ENCODE measurements around the gene DBNL. TPM values are rescaled to one million over a fixed set of nuclear protein-coding genes. Genes with fewer than 3 reads are reported as not detected.

DBNL gene
- total and polyA plus RNA-seq, 2 of the 13 experiments (the other 11 are each of a cell fraction or from before 2014, with no cell fraction given), result 20.8 to 35.1 TPM

DNA sequence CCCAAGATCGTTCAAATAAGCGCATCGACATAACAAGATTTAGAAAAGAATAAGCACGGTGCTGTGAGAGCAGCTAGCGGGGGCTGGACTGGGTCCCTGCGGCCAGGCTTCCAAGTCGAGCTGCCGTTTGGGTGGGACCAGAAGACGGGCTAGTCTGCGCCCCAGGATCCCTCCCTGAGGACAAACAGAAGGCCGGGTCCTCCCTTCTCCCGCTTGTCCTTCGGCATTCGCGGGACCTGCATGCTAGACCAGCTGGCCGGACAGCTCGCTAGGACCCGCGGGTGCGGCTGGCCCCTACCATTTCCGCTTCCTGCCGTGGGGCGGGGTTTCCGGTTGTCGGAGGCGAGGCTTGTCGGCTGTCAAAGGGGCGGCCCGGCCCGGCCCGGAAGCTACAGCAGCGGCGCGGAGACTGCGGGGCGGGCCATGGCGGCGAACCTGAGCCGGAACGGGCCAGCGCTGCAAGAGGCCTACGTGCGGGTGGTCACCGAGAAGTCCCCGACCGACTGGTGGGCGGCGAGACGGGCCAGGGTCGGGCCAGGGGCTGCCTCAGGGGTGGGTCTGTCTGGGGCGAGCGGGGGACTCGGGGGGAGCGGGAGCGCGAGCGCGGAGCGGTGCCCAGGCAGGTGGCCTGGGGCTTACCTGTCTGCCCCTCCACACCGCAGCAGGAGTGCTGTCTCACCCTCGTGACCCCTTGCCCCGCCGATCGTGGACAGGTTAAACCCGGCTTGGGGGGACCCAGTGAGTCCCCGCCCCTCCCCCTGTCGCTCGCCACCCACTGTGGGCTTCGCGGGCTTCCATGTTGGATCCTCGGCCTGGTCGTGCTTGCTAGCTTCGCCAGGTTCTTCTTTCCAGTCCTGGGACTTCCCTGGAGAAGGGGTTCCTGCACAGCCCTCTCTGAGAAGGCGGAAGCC is at the start of gene DBNL (continued):
- TF ChIP-seq, protein P1, sequence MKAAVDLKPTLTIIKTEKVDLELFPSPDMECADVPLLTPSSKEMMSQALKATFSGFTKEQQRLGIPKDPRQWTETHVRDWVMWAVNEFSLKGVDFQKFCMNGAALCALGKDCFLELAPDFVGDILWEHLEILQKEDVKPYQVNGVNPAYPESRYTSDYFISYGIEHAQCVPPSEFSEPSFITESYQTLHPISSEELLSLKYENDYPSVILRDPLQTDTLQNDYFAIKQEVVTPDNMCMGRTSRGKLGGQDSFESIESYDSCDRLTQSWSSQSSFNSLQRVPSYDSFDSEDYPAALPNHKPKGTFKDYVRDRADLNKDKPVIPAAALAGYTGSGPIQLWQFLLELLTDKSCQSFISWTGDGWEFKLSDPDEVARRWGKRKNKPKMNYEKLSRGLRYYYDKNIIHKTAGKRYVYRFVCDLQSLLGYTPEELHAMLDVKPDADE (CRISPR knock-in tag; IDR thresholded peaks at IDR 0.05), result 0 out of 2 replicates have a peak, but pooled peaks have one; percentile 88
- TF ChIP-seq ZNF761 (CRISPR knock-in tag; conservative IDR thresholded peaks at IDR 0.05) (no peak), ZNF562 (CRISPR knock-in tag; IDR thresholded peaks at IDR 0.05; ENCODE audit: borderline replicate concordance) (no peak), ZNF20 (CRISPR knock-in tag; IDR thresholded peaks at IDR 0.05) (no peak), EEA1 (CRISPR knock-in tag; IDR thresholded peaks at IDR 0.05; ENCODE audit: borderline replicate concordance) (peak; percentile 25; the same call in 1 of the 2 replicates), BORCS8-MEF2B (CRISPR knock-in tag; IDR thresholded peaks at IDR 0.05) (peak; percentile 63; the same call in 1 of the 2 replicates), GTF2F1 (IDR thresholded peaks at IDR 0.05; ENCODE audit: low read length) (no peak), ZNF557 (CRISPR knock-in tag; IDR thresholded peaks at IDR 0.05) (no peak), GABPB1 (CRISPR knock-in tag; IDR thresholded peaks at IDR 0.05) (peak; percentile 98), ZBTB8A (CRISPR knock-in tag; IDR thresholded peaks at IDR 0.05; ENCODE audit: borderline replicate concordance, low read depth) (no peak), ZNF747 (CRISPR knock-in tag; IDR thresholded peaks at IDR 0.05; ENCODE audit: borderline replicate concordance) (peak; percentile 39; the same call in 1 of the 2 replicates), SPEN (CRISPR knock-in tag; IDR thresholded peaks at IDR 0.05; ENCODE audit: low read depth) (peak; percentile 85), FLYWCH1 (CRISPR knock-in tag; IDR thresholded peaks at IDR 0.05) (no peak)
- TF ChIP-seq, protein P2, sequence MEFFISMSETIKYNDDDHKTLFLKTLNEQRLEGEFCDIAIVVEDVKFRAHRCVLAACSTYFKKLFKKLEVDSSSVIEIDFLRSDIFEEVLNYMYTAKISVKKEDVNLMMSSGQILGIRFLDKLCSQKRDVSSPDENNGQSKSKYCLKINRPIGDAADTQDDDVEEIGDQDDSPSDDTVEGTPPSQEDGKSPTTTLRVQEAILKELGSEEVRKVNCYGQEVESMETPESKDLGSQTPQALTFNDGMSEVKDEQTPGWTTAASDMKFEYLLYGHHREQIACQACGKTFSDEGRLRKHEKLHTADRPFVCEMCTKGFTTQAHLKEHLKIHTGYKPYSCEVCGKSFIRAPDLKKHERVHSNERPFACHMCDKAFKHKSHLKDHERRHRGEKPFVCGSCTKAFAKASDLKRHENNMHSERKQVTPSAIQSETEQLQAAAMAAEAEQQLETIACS (CRISPR knock-in tag; IDR thresholded peaks at IDR 0.05), result no peak
- TF ChIP-seq, protein P3, sequence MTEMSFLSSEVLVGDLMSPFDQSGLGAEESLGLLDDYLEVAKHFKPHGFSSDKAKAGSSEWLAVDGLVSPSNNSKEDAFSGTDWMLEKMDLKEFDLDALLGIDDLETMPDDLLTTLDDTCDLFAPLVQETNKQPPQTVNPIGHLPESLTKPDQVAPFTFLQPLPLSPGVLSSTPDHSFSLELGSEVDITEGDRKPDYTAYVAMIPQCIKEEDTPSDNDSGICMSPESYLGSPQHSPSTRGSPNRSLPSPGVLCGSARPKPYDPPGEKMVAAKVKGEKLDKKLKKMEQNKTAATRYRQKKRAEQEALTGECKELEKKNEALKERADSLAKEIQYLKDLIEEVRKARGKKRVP (CRISPR knock-in tag; IDR thresholded peaks at IDR 0.05), result 0 out of 4 replicates have a peak, but pooled peaks of 1 of the 2 experiments have one; percentile 31
- TF ChIP-seq, protein P4, sequence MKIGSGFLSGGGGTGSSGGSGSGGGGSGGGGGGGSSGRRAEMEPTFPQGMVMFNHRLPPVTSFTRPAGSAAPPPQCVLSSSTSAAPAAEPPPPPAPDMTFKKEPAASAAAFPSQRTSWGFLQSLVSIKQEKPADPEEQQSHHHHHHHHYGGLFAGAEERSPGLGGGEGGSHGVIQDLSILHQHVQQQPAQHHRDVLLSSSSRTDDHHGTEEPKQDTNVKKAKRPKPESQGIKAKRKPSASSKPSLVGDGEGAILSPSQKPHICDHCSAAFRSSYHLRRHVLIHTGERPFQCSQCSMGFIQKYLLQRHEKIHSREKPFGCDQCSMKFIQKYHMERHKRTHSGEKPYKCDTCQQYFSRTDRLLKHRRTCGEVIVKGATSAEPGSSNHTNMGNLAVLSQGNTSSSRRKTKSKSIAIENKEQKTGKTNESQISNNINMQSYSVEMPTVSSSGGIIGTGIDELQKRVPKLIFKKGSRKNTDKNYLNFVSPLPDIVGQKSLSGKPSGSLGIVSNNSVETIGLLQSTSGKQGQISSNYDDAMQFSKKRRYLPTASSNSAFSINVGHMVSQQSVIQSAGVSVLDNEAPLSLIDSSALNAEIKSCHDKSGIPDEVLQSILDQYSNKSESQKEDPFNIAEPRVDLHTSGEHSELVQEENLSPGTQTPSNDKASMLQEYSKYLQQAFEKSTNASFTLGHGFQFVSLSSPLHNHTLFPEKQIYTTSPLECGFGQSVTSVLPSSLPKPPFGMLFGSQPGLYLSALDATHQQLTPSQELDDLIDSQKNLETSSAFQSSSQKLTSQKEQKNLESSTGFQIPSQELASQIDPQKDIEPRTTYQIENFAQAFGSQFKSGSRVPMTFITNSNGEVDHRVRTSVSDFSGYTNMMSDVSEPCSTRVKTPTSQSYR (CRISPR knock-in tag; IDR thresholded peaks at IDR 0.05; ENCODE audit: borderline replicate concordance), result no peak
- TF ChIP-seq, protein P5, sequence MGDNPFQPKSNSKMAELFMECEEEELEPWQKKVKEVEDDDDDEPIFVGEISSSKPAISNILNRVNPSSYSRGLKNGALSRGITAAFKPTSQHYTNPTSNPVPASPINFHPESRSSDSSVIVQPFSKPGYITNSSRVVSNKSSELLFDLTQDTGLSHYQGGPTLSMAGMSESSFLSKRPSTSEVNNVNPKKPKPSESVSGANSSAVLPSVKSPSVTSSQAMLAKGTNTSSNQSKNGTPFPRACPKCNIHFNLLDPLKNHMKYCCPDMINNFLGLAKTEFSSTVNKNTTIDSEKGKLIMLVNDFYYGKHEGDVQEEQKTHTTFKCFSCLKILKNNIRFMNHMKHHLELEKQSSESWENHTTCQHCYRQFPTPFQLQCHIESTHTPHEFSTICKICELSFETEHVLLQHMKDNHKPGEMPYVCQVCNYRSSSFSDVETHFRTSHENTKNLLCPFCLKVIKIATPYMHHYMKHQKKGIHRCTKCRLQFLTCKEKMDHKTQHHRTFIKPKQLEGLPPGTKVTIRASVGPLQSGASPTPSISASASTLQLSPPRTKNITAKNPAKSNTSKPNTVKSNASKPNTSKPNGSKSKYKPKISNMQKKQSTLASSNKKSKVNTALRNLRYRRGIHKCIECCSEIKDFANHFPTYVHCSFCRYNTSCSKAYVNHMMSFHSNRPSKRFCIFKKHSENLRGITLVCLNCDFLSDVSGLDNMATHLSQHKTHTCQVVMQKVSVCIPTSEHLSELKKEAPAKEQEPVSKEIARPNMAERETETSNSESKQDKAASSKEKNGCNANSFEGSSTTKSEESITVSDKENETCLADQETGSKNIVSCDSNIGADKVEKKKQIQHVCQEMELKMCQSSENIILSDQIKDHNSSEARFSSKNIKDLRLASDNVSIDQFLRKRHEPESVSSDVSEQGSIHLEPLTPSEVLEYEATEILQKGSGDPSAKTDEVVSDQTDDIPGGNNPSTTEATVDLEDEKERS (CRISPR knock-in tag; IDR thresholded peaks at IDR 0.05), result no peak
